Muscle layer of duodenum (tissue), 2 donors: ENCODE results near the gene NETO1.

Source experiments
- H3K27ac ChIP-seq: one replicate; pipeline ENCODE4 v1.7.0; 2013; ENCODE audit warnings: mild to moderate bottlenecking, low read length
- H3K27me3 ChIP-seq: one replicate; pipeline ENCODE4 v1.7.0; 2013; ENCODE audit warnings: low read depth, mild to moderate bottlenecking, control low read depth, low read length
- H3K36me3 ChIP-seq, 2 donors: one replicate each; pipeline ENCODE4 v1.7.0; 2013; ENCODE audit warnings: low read length in 2 of 2, control low read depth in 1 of 2, mild to moderate bottlenecking in 1 of 2; ENCODE audit not compliant: insufficient read depth in 2 of 2, control insufficient read depth in 1 of 2
- H3K4me1 ChIP-seq, 2 donors: one replicate each; pipeline ENCODE4 v1.7.0; 2013; ENCODE audit warnings: low read length in 2 of 2, mild to moderate bottlenecking in 2 of 2, control low read depth in 1 of 2, moderate library complexity in 1 of 2; ENCODE audit not compliant: insufficient read depth in 2 of 2, control insufficient read depth in 1 of 2
- H3K4me3 ChIP-seq, 2 donors: one replicate each; pipeline ENCODE4 v1.7.0; 2013; ENCODE audit warnings: low read length in 2 of 2, low read depth in 1 of 2, mild to moderate bottlenecking in 1 of 2
- H3K9me3 ChIP-seq, 2 donors: one replicate each; pipeline ENCODE4 v1.7.0; 2013; ENCODE audit warnings: low read length in 2 of 2, control low read depth in 1 of 2, mild to moderate bottlenecking in 1 of 2; ENCODE audit not compliant: control insufficient read depth in 1 of 2
- donor health status: healthy.

The NETO1 gene

DNA sequence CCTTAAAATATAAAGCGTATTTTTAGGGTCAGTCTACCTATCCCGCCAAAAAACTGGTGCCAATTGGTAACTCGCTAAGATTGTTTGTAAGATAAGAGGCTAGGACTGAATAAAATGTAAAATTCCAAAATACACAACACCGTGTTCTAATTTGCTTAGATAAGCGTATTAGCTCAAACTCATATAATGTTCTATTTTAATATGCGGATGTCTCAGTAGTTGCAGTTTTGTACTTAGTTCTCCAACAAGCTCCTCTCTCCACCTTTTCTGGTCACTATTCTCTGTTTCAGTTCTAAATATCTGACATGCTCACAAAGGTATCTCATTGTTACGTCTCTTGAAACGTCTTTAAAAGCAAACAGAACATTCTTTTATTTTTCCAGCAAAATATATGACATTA lies 24.0 kb downstream of the NETO1 start:
- Histone ChIP-seq H3K9me3 (no peaks in the 10 kb centered on the region), H3K4me3 (no peak overlapping the region), H3K4me1 (no peaks in the 10 kb centered on the region), H3K27ac (no peak overlapping the region), H3K36me3 (no peaks in the 10 kb centered on the region), H3K27me3 (no peaks in the 10 kb centered on the region)

DNA sequence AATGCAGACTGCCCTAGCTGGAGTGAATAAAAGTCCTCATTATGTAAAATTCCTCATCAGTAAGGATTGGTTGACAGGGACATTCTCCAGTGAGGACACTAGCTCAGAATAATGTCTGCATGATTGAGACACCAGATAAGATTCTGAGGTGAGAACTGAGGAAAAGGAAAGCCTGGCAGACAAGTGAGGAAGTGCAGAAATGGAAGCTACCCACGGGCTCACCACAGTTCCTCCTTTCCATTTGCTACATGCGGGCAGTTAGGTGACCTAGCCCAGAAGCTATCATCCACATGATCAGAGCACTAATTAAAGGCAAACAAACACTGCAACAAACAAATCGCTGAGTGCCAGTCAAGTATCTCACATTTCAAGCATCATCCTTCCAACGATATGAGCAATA lies 27.7 kb downstream of the NETO1 start:
- Histone ChIP-seq H3K36me3 (no peaks in the 10 kb centered on the region), H3K4me3 (no peak overlapping the region), H3K27me3 (no peaks in the 10 kb centered on the region), H3K27ac (no peak overlapping the region), H3K4me1 (no peaks in the 10 kb centered on the region), H3K9me3 (no peaks in the 10 kb centered on the region)

DNA sequence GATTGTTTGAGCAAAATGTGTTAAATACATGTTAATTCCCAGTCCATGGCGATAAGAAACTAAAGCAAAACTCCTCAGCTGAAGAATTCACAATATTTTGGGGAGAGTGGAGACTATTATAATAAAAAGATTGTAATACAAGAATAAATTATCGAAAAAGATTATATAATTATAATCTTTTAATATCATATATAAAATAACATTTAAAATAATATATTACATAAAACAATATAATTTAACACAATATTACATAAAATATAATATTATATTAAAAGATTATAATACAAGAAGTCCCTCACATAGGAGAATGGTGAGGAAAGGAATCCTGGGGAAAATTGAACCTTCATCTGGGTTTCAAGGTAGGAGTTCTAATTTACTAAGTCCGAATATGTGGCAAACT lies 33.1 kb downstream of the NETO1 start:
- Histone ChIP-seq H3K4me3 (no peak overlapping the region), H3K27ac (no peak overlapping the region), H3K27me3 (no peaks in the 10 kb centered on the region), H3K4me1 (no peaks in the 10 kb centered on the region), H3K9me3 (no peaks in the 10 kb centered on the region), H3K36me3 (no peaks in the 10 kb centered on the region)

DNA sequence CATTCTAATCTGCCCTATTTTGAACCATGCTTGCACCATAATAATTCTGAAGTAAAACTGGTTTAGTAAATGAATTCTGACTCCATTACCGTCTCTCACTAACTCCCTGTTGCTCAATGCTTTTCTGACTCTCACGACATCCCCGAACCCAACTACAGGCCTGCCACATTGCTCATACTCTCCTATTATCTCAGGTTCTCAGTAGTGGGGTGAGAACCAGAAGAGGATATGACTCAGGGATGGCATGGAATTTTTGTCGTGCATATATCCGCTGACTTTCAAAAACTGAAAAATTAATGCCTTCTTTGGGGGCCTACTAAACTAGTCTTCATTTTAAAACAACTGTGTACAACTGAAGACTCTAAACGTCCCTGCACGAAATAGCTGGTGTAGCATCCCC lies 34.3 kb downstream of the NETO1 start:
- Histone ChIP-seq H3K9me3 (no peaks in the 10 kb centered on the region), H3K27me3 (no peaks in the 10 kb centered on the region), H3K36me3 (no peaks in the 10 kb centered on the region), H3K4me3 (no peak overlapping the region), H3K27ac (no peak overlapping the region), H3K4me1 (no peaks in the 10 kb centered on the region)

DNA sequence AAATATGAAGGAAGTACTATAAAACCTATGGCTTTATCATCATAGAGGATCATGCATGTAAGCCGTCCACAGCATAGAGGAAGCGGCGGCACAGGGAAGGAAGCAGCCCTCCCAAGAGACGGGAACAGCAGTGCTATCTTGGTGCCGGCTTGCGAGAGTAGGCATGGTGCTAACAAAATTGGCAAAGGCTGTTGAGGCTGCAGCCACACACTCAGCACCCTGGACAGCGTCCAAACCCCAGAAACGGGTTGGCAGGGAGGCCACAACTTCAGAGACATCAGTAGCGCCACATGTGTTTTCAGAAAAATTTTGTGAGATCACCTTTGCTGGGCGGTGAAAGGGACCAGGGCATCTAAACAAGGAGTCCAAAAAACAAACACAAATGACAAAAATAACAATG lies 37.7 kb downstream of the NETO1 start:
- Histone ChIP-seq H3K36me3 (no peaks in the 10 kb centered on the region), H3K4me3 (no peak overlapping the region), H3K4me1 (no peaks in the 10 kb centered on the region), H3K27me3 (no peaks in the 10 kb centered on the region), H3K9me3 (no peaks in the 10 kb centered on the region), H3K27ac (no peak overlapping the region)

DNA sequence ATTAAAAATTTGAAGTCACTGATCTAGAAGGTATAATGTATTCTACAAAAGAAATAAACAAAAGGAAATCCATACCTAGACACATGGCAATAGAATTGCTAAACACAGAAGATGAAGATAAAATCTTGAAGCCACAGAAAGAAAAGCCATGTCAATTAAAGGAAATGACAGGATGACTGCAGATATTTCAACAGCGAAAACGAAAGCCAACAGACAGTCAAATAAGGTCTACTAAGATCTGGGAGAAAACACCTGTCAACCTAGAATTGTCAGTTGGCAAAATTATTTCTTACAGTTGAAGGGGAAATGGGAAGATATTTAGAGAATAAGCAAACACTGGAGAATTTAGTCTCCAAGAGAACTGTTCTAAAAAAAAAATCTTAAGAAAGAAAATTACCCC lies 39.2 kb downstream of the NETO1 start:
- H3K4me3 ChIP-seq: no peak overlapping the region
- H3K4me1 ChIP-seq: no peaks in the 10 kb centered on the region
- H3K9me3 ChIP-seq: no peaks in the 10 kb centered on the region
- H3K36me3 ChIP-seq: no peaks in the 10 kb centered on the region
- no peaks in the 10 kb centered on the region for H3K27me3 ChIP-seq
- H3K27ac ChIP-seq: no peak overlapping the region

DNA sequence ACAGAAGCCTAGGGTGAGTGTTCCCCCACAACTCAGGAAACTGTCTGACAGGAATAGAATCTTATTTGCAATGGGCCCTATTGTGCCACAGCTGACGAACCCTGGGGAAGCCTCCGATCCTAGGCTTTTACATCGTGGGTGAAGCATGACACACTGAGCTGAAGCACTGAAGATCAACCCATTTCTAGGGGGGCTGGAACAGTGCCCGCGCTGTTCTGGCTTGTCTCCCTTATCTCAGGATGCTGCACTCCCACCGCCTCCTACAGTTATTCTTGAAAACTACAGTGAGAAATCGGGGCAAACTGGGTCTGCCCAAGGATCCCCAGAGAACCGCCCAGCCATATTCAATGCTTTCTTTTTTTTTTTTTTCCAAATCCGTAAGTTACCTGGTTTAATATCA lies 41.1 kb downstream of the NETO1 start:
- Histone ChIP-seq H3K27ac (no peak overlapping the region), H3K36me3 (no peaks in the 10 kb centered on the region)

DNA sequence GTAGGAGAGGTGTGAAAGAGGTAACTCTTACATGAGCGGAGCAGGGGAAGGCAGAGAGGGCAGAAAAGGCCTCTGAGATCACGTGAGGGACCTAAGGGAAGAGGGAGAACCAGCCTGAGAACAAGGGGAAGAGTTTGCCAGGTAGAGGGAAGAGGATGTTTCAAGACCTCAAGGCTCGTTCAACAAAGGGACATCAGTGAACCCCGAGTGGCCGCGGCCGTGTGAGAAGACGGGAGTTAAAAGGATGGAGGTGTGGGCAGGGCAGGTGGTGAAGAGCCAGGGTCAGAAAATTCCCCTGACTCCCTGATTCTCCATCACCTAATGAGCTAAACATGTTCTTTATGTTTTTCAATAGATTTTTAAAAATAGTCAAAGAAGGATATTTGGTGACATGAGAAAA lies 44.4 kb downstream of the NETO1 start:
- H3K4me3 ChIP-seq: no peak overlapping the region
- no peaks in the 10 kb centered on the region for H3K27me3 ChIP-seq
- H3K36me3 ChIP-seq: no peaks in the 10 kb centered on the region
- no peaks in the 10 kb centered on the region for H3K4me1 ChIP-seq
- H3K27ac ChIP-seq: no peak overlapping the region
- H3K9me3 ChIP-seq: no peaks in the 10 kb centered on the region

More for the DNA sequence above, 41.1 kb downstream of the NETO1 start:
- Histone ChIP-seq H3K27me3 (no peaks in the 10 kb centered on the region), H3K9me3 (no peaks in the 10 kb centered on the region), H3K4me3 (no peak overlapping the region), H3K4me1 (no peaks in the 10 kb centered on the region)

DNA sequence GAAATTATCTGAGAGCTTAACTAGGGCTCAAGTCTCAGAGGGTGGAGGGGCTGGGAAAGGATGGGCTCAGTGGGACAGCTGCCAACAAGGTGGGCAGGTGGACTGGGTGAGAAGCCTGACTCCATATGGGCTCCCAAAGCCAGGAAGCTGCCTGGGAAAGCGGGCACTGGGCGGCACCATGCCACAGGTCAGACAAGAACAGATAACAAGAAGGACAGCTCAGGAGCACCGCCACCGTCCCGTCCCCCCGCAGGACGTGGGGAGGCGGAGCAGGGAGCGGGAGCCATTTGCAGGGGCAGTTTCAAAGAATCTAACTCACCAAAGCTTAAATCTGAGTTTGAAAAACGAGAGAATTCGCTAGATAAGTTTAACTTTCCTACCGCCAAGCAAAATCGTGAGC lies 45.6 kb downstream of the NETO1 start:
- Histone ChIP-seq H3K27me3 (no peaks in the 10 kb centered on the region), H3K9me3 (no peaks in the 10 kb centered on the region), H3K4me3 (no peak overlapping the region), H3K4me1 (no peaks in the 10 kb centered on the region), H3K36me3 (no peaks in the 10 kb centered on the region), H3K27ac (no peak overlapping the region)

DNA sequence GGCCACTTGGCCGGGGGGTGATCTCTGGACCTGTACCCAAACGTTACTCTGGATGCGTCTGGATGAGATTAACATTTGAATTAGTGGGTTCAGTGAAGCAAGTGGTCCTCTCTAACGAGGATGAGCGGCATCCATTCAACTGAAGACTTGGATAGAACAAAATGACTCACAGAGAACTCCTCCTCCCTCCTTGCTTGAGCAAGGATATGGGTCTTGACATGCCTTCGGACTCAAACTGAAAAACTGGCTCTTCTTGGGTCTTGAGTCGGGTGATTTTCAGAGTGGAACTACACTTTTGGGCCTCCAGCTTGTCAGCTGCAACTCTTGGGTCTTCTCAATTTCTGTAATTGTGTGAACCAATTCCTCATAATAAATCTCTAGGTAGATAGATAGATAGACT lies 47.2 kb downstream of the NETO1 start:
- no peak overlapping the region for H3K4me3 ChIP-seq
- H3K27me3 ChIP-seq: no peaks in the 10 kb centered on the region
- no peak overlapping the region for H3K27ac ChIP-seq

DNA sequence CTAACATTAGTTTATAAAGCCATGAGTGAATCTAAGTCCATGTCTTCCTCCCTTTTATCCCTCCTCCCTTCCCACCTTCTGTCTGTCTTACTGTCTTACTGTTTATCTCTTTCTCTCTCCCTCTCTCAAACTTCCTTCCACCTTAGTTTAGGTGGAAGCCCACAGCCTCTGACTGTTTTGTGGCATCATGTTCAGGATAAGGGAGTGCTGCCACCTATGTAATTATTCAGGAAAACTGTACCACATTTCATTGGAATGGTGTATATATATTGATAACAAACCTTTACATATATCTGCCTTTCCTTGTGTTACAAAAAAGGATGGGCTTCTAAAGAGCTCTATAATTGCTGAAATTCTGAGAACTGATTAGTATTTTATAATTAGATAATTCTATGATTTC lies 48.7 kb downstream of the NETO1 start:
- no peaks in the 10 kb centered on the region for H3K4me1 ChIP-seq
- no peak overlapping the region for H3K27ac ChIP-seq
- H3K36me3 ChIP-seq: no peaks in the 10 kb centered on the region
- no peaks in the 10 kb centered on the region for H3K27me3 ChIP-seq
- H3K9me3 ChIP-seq: no peaks in the 10 kb centered on the region
- H3K4me3 ChIP-seq: no peak overlapping the region

More for the DNA sequence above, 47.2 kb downstream of the NETO1 start:
- Histone ChIP-seq H3K4me1 (no peaks in the 10 kb centered on the region), H3K36me3 (no peaks in the 10 kb centered on the region), H3K9me3 (no peaks in the 10 kb centered on the region)

DNA sequence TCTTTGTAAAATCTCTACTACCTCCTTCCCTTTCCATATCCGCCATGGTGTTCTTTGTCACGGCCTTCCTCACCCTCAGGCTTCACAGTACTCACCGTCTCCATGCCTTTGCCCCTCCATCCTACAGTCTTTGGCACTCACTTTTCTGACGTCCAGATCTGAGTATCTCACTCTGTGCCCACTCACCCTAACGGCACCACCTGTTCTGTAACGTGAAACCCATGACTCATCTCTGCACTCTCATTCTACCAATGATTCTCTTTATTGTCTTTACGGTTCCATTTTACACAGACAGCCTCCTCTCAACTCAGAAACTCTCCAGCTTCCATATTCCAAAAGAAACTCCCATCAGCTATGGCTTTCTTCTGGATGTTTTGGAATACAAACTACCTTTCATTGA lies 56.7 kb downstream of the NETO1 start:
- no peaks in the 10 kb centered on the region for H3K36me3 ChIP-seq
- no peaks in the 10 kb centered on the region for H3K4me1 ChIP-seq
- no peak overlapping the region for H3K27ac ChIP-seq
- H3K27me3 ChIP-seq: no peaks in the 10 kb centered on the region
- no peaks in the 10 kb centered on the region for H3K9me3 ChIP-seq
- no peak overlapping the region for H3K4me3 ChIP-seq
